PFSK-1 (cell line): Measurements from ENCODE around the gene UBR4.

Experiments used
- FOXP2 ChIP-seq: optimal IDR thresholded peaks from 2 replicates; pipeline ENCODE3; 2011; ENCODE audit warnings: borderline replicate concordance, control low read depth, inconsistent platforms; ENCODE audit not compliant: insufficient read depth; ENCODE audit errors: extremely low read length, extremely low read depth
- POLR2AphosphoS5 ChIP-seq: IDR thresholded peaks from 2 replicates; pipeline ENCODE4 v1.6.1; 2012; ENCODE audit warnings: low read depth, mild to moderate bottlenecking, control low read depth, low read length, moderate library complexity
- SIN3A ChIP-seq: IDR thresholded peaks from 2 replicates; pipeline ENCODE4 v1.6.1; 2012; ENCODE audit warnings: mild to moderate bottlenecking, low read length, moderate library complexity, borderline replicate concordance; ENCODE audit not compliant: insufficient read depth
- TAF1 ChIP-seq: IDR thresholded peaks from 2 replicates; pipeline ENCODE4 v1.6.1; 2012; ENCODE audit warnings: low read length, control low read depth, borderline replicate concordance; ENCODE audit not compliant: insufficient read depth
- TF ChIP-seq, protein P1 (sequence below), 2 experiments: IDR thresholded peaks; 2 replicates each; pipeline versions ENCODE4 v1.6.1 to v1.8.0; 2011 to 2012; ENCODE audit warnings: low read depth in 2 of 2, low read length in 2 of 2, control low read depth in 1 of 2, inconsistent platforms in 1 of 2, mild to moderate bottlenecking in 1 of 2, moderate library complexity in 1 of 2; ENCODE audit not compliant: insufficient read depth in 1 of 2

Gene UBR4

DNA sequence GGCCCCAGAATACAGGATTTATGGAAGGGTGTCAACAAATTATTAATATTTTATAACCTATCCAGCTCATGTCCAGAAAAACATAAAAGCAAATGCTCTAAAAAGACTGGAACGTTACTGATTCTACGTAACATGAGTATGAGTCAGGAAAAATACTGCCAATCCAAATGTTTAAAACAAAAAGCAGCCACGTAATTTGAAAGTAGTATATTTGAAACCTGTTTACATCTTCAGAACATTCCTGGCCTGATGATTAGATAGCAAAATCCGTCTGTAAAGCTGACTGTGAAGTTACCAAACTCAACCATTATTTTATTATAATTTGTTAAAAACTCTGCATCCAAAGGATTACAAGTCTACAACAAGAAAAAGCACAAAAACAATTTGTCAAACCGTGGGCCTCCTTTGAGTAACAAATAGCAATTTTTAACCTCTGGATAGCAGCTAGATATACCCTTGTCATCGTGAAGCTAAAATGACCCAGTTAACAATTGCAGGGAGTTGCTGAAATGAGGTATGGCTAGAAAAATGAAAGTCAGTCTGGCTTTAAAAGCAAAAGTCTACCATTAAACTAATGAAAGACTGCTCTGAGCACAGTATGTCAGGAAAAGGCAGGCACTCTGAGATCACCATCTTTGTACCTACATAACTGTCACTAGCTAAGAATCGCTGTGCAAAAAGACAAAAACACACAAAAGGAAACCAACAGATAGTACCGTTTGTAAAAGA, 1.2 kb downstream of the UBR4 start:
- TF ChIP-seq FOXP2, result no peak
- TF ChIP-seq, protein P1, sequence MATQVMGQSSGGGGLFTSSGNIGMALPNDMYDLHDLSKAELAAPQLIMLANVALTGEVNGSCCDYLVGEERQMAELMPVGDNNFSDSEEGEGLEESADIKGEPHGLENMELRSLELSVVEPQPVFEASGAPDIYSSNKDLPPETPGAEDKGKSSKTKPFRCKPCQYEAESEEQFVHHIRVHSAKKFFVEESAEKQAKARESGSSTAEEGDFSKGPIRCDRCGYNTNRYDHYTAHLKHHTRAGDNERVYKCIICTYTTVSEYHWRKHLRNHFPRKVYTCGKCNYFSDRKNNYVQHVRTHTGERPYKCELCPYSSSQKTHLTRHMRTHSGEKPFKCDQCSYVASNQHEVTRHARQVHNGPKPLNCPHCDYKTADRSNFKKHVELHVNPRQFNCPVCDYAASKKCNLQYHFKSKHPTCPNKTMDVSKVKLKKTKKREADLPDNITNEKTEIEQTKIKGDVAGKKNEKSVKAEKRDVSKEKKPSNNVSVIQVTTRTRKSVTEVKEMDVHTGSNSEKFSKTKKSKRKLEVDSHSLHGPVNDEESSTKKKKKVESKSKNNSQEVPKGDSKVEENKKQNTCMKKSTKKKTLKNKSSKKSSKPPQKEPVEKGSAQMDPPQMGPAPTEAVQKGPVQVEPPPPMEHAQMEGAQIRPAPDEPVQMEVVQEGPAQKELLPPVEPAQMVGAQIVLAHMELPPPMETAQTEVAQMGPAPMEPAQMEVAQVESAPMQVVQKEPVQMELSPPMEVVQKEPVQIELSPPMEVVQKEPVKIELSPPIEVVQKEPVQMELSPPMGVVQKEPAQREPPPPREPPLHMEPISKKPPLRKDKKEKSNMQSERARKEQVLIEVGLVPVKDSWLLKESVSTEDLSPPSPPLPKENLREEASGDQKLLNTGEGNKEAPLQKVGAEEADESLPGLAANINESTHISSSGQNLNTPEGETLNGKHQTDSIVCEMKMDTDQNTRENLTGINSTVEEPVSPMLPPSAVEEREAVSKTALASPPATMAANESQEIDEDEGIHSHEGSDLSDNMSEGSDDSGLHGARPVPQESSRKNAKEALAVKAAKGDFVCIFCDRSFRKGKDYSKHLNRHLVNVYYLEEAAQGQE (IDR thresholded peaks at IDR 0.05; ENCODE audit: insufficient read depth in 1 of 2, low read depth in 2 of 2, low read length in 2 of 2), result no peak
- no peak for TF ChIP-seq POLR2AphosphoS5
- TF ChIP-seq SIN3A, result no peak
- no peak for TF ChIP-seq TAF1

DNA sequence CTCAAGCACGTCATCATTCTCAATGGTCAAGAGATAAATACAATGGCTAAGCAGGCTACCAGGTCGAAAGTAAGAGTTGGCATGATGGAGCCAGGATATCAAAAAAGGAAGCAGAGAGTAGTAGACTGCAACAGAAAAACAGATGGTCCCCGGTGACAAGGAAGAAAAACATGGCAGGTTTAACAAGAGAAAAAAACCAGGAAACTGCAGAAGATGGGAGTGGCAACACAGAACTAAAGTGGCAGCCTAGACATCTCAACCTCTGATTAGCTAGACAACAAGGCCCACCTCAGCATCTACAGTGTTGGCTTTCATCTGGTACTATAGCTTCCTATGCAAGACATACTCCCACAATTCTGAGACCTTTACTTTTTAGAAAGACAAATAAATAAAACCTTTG, 3.1 kb downstream of the UBR4 start:
- TF ChIP-seq SIN3A, result no peak
- TF ChIP-seq TAF1, result no peak
- TF ChIP-seq FOXP2, result no peak
- TF ChIP-seq POLR2AphosphoS5, result no peak
- TF ChIP-seq, protein P1 (IDR thresholded peaks at IDR 0.05; ENCODE audit: insufficient read depth in 1 of 2, low read depth in 2 of 2, low read length in 2 of 2), result no peak

DNA sequence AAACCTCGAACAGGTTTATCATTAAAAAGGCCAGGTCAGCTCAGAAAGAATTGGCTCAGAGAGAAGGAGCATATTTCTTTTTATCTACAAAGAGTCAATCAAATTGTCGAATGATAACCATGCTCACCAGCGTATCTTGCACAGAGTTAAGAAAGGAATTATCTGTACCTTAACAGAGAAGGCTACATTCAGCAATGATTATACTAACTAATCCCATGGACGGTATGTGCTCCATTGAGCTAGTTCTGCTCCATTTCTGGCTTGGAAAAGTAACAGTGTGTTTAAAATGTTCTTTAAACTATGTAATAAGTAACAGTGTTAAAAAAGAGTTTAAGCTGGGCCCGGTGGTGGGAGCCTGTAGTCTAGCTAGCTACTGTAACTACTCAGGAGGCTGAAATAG, 4.2 kb downstream of the UBR4 start:
- TF ChIP-seq POLR2AphosphoS5 (no peak), TAF1 (no peak), FOXP2 (no peak), SIN3A (no peak)
- TF ChIP-seq, protein P1 (IDR thresholded peaks at IDR 0.05; ENCODE audit: insufficient read depth in 1 of 2, low read depth in 2 of 2, low read length in 2 of 2), result no peak

DNA sequence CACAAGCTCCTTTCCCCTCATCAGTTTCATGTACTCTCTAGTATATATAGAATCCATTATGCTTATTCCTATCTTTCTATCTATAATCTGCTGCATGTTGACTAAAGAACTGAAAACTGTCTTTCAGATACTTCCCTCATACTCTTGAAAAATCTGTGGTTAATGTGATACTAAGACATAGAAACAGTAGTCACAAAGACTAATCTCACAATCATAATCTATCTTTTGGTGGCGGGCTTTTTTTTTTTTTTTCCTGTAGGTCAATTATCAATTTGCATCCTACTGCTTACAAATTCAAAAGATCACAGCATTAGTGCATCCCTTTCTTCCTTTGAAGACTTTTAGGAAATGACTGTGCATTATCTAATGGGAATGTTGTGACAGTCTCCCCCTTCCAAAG, 4.7 kb downstream of the UBR4 start:
- TF ChIP-seq FOXP2 (no peak), TAF1 (no peak), SIN3A (no peak), POLR2AphosphoS5 (no peak)
- TF ChIP-seq, protein P1 (IDR thresholded peaks at IDR 0.05; ENCODE audit: insufficient read depth in 1 of 2, low read depth in 2 of 2, low read length in 2 of 2), result no peak
